Hepatic stellate cell (primary cell): ENCODE data around the gene EPHB1.

ENCODE experiments used
- DNase-seq: peaks from one replicate; pipeline ENCODE4 v3.0.0; 2011; ENCODE audit warnings: low spot score

The EPHB1 gene

GRCh38 chr3:134911586-134912548 lies 116.8 kb downstream of the EPHB1 start:
- DNase-seq, result no peak

GRCh38 chr3:134916276-134916961 lies 121.4 kb downstream of the EPHB1 start:
- DNase-seq, result no peak

GRCh38 chr3:134917631-134918030 lies 122.6 kb downstream of the EPHB1 start:
- no peak for DNase-seq

- DNase-seq, result no peak
Measured at GRCh38 chr3:134918441-134918840, 123.4 kb downstream of the EPHB1 start.

GRCh38 chr3:134922101-134922500 lies 127.0 kb downstream of the EPHB1 start:
- no peak for DNase-seq

DNA sequence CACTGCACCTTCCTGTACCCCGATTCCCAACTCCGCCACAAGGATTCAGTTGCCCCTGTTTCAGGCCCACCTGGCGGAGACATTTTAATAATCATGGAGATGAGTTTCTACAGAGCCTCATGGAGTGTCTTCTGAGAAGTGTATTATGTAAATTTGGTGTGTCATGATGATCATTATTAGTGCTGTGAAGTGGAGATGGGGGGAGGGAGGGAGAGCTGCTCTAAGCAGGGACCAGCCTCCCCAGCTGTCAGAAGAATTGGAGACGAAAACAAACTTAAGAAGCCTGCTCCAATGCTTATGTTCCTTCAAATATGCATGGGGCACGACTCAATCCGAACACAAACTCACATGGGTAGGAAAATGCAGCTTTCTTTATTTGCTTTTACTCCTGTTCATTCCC lies 127.8 kb downstream of the EPHB1 start:
- no peak for DNase-seq

GRCh38 chr3:134923286-134923685 lies 128.2 kb downstream of the EPHB1 start:
- no peak for DNase-seq

- no peak for DNase-seq
Measured at GRCh38 chr3:134927599-134927998, 132.5 kb downstream of the EPHB1 start.

DNA sequence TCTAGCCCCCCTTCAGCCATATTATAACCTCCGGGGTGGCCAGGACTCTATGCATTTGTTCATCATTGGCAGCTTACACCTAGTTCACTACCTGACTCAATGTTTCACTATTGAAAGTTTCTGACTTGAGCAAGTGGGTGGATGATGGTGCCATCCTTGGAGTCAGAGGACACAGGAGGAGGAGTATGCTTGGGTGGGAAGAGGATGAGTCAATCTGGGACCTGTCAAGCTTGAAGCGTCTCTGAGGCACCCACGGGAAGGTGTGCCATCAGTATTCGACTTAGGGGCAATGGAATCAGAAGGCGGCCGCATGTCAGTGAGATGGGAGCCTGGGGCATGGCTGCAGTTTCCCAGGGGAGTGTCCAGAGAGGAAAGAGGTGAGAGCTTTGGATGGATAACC lies 133.3 kb downstream of the EPHB1 start:
- no peak for DNase-seq

DNA sequence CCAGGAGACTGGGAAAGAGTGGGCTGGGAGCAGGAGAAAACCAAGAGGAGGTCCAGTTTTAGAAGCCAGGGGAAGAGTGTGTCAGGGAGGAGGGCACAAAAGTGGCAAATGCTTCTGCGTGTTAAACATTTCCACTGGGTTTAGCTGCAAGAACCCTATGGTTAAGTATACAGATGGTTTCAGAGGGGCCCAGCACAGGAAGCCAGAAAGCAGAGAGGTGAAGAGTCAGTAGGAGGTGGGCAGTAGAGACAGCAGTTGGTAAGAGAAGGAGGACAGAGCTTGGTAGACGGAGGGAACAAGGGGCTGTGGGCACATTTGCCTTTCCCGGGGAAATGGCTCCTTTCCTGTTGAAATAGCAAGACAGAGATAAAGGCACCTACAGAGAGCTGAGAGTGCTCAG lies 133.8 kb downstream of the EPHB1 start:
- DNase-seq, result no peak

GRCh38 chr3:134929976-134930375 lies 134.9 kb downstream of the EPHB1 start:
- no peak for DNase-seq

GRCh38 chr3:134931045-134931785 lies 136.2 kb downstream of the EPHB1 start:
- no peak for DNase-seq

GRCh38 chr3:134932035-134932434 lies 137.0 kb downstream of the EPHB1 start:
- DNase-seq, result no peak

DNA sequence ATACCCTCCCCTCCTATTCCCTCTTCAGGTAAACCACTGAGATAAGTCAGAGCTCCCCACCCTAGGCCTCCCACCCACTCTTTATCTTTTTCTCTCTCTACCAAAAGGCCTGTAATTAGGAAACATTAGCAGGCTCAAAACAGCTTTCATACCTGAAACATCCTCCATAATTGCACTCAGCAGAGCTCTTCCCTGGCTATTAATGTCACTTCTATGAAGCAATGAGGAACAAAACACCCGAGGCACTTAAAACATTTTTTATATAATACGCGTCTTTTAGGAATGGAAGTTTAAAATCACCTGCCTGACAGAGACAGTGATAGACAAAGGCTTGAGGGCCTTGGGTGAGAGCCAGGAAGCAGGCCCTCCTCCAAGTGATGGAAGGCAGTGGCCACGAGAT lies 138.9 kb downstream of the EPHB1 start:
- no peak for DNase-seq

DNA sequence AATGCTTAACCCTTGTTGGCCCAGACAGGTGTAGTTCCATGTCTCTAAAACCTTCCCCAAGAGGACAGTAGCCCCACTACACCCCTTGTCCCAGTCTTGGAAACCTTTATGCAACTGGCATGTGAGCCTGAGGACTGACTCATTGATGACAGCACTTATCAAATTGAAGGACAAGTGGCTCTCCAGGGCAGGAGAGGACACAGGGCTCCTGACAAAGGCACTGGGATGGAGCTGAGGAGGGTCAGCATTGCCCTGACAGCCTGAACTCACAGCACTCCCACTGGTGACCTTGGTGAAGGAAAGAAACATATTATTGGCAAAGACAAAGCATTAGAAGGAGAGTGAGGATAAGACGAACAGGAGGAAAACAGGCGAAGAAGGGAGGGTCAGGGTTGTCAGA lies 139.9 kb downstream of the EPHB1 start:
- no peak for DNase-seq

DNA sequence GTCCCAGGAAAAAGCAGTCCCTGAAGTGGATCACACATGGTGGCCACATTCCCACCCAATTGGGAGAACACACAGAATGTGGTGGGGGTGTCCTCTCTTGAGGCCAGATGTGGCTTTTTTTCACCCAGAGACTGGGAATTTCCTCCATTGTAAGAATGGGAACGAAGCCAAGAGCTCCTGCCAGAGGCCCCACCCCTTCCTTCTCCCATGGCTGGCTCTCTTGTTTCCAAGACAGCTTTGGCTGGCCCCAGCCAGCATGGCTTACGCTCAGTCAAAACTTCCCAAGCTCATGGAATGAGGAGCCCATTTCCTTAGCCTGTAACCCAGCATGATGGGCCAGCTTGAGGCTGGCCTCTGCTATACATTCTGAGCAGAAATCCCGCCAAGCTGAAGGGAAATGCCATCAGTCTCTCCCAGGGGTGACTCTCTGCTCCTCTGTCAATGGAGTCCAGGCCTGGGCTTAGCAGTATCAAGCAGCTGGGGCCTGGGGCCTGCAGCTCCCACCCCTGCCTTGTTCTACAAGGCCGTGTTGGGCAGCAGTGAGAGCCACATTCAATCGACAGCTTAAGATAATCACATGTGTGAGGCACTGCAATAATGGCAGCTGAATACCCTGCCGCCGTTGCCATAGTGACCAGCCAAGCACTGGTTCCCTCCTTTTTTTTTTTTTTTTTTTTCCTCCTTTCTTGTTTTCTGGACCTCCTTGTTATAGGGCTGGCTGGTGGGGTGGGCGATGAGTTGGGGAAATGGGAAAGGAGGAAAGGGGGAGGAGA lies 142.4 kb downstream of the EPHB1 start:
- no peak for DNase-seq

- no peak for DNase-seq
Measured at GRCh38 chr3:134938029-134938525, 143.0 kb downstream of the EPHB1 start.

DNA sequence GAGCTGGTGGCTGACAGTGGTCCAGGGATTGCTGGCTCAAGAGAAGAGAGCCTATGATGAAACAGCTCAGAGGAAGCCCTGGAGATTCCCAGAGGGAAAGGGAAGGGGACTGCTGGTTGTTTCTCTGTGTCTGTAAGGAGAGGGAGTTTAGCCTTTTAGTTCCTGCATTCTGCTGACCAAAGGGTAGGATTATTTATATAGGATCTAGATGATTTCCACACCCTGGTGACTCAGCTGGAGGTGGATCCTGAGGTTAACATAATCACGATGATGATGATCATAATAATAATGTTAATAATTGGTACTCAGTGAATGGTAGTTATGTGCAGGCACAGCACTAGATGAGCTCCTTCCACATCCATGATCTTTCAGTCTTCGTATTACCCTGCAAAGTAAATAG lies 144.9 kb downstream of the EPHB1 start:
- DNase-seq, result no peak

DNA sequence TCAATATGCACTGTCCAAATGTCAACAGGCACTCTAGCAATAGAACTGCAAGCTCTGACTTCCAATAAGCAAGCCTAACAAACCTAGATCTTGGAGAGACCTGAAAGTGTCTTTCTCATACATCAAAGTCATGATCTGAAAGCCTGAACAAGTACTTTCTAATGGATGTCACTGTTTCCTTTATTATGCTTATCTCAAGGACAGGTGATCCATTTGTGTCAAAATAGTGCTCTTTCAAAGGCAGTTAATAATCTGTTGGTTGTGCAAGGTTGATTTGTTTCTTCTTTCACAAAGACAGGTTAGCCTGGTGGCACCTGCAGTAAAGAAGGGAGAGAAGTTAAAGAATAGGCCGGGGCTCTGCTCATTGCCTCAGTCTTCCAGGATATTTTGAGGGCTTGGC lies 146.8 kb downstream of the EPHB1 start:
- DNase-seq, result no peak

- DNase-seq, result no peak
Measured at GRCh38 chr3:134944429-134944828, 149.4 kb downstream of the EPHB1 start.

DNA sequence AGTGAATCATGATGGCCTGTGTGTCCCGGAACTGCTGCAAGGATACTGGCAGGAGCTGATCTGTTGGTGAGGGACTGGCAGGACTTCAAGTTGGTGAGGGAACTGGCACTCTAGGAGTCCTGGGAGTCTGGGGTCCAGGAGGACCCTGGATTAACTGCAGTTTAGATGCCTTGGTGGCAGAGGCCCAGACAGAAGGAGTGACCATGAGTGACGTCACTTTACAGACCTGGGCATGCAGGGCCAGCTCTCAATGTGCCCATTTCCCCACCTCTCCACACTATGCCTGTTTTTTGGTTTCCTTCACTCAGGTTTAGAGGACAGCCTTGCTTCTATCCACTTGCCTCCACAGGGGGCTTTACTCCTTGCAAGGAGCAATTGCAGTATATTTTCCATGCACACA lies 154.1 kb downstream of the EPHB1 start:
- no peak for DNase-seq

- no peak for DNase-seq
Measured at GRCh38 chr3:134952371-134952770, 157.3 kb downstream of the EPHB1 start.
